ENCODE results near the gene TAF11L2. TPM values are rescaled to one million over a fixed set of nuclear protein-coding genes. Genes with fewer than 3 reads are reported as not detected.
"Not testable (repeated sequence)": the region's sequence is repeated elsewhere in the genome, so short reads cannot be mapped to it uniquely, and the experiment has no call there.

TAF11L2 gene
- not detected in 2 replicates for total RNA-seq (2021)
- long read RNA-seq = 0 reads

DNA sequence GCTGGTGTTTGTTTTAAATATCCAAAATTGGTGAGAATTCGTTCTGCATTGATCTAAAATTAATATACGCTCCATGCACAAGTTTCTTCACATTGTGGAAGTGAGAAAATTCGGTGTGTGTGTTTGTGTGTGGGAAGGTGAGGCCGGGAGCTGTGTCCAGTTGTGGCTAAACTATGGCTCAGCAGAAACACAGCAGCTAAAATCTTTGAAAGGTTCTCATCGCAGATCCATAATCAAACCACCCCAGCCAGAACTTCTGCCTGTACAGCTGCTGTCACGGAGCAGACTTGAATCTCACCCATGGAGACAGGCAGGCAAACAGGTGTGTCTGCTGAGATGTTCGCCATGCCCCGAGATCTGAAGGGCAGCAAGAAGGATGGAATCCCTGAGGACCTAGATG lies at the start of gene TAF11L2:
TAF11L2 (plus strand) TSS at position 301 of the 400 bp plus-strand sequence.
- H2BK5ac ChIP-seq (ENCODE audit: insufficient read length, low read length); H3K9me3 Mint-ChIP-seq; H2BK20ac ChIP-seq (ENCODE audit: low read depth, low read length, poor library complexity, severe bottlenecking); H3K27ac ChIP-seq (ENCODE audit: insufficient read length, low read depth, low read length); H4K20me1 ChIP-seq (ENCODE audit: control insufficient read depth, insufficient read depth, insufficient read length); H4K8ac ChIP-seq (replicated peaks; ENCODE audit: insufficient read length, low read depth, low read length); H3K9me3 ChIP-seq (ENCODE audit: control insufficient read depth, low read depth, low read length); H2BK120ac ChIP-seq (ENCODE audit: low read depth, low read length, poor library complexity, severe bottlenecking); H4K91ac ChIP-seq (ENCODE audit: insufficient read length, low read depth, low read length); H3K79me1 ChIP-seq (ENCODE audit: insufficient read depth, low read depth, low read length, poor library complexity, severe bottlenecking); H3K27me3 Mint-ChIP-seq (ENCODE audit: low read depth); H3T11ph ChIP-seq (ENCODE audit: low read length); H3K14ac ChIP-seq (ENCODE audit: insufficient read depth, low read length); H3K36me3 Mint-ChIP-seq (ENCODE audit: insufficient read depth in 1 of 3, low read depth in 3 of 3); H3K56ac ChIP-seq (ENCODE audit: insufficient read length, low read depth, low read length); H3K4me3 Mint-ChIP-seq; H2AFZ ChIP-seq (ENCODE audit: low read length); H3K18ac ChIP-seq (ENCODE audit: insufficient read length, low read depth, low read length); H3K4ac ChIP-seq (ENCODE audit: low read depth, low read length); H3K9ac ChIP-seq (ENCODE audit: extremely low read depth, insufficient read length, low read length); H3K4me1 Mint-ChIP-seq; H3K23me2 ChIP-seq (ENCODE audit: insufficient read length, low read depth, low read length, poor library complexity, severe bottlenecking); H2AK5ac ChIP-seq (ENCODE audit: insufficient read length, low read length); H3K23ac ChIP-seq (ENCODE audit: insufficient read length, low read depth, low read length); H4K5ac ChIP-seq (ENCODE audit: insufficient read length, low read depth, low read length); H3K4me1 ChIP-seq (ENCODE audit: insufficient read depth, low read length); H3K79me2 ChIP-seq (ENCODE audit: insufficient read depth, low read length); DNase-seq; H2BK15ac ChIP-seq (ENCODE audit: low read depth, low read length); H3K27me3 ChIP-seq (ENCODE audit: insufficient read depth, low read length); H3K4me2 ChIP-seq (ENCODE audit: insufficient read depth, insufficient read length, low read length); H2BK12ac ChIP-seq (ENCODE audit: insufficient read length, low read depth, low read length): not testable (repeated sequence)
- WGBS (ENCODE audit: extremely low coverage, insufficient read length, low lambda C conversion rate) = no CpG with 5 or more reads among the region's 8 CpGs
- peak within 1 kb of the TSS in 1 of 3 experiments; percentile 66; a peak in 3 of 7 replicates for H3K27ac Mint-ChIP-seq
